Neural crest cell (in vitro differentiated cells): ENCODE results near the gene EVI5. TPM values are rescaled to one million over a fixed set of nuclear protein-coding genes. Genes with fewer than 3 reads are reported as not detected.

Source experiments
- DNase-seq: peaks from one replicate; pipeline ENCODE4 v3.0.0; 2021; ENCODE audit warnings: low read depth, mixed read lengths, low spot score
- H3K27ac Mint-ChIP-seq: one replicate; pipeline ENCODE4 v1.8.0; 2021; ENCODE audit warnings: mild to moderate bottlenecking, mixed read lengths; ENCODE audit not compliant: unreplicated experiment
- H3K27me3 Mint-ChIP-seq: 2 replicates; pipeline ENCODE4 v1.8.0; 2021; ENCODE audit warnings: low read depth, mild to moderate bottlenecking, mixed read lengths
- H3K36me3 Mint-ChIP-seq: 2 replicates; pipeline ENCODE4 v1.8.0; 2021; ENCODE audit warnings: low read depth, mild to moderate bottlenecking, mixed read lengths
- H3K4me1 Mint-ChIP-seq: 2 replicates; pipeline ENCODE4 v1.8.0; 2021; ENCODE audit warnings: mixed read lengths
- H3K4me3 Mint-ChIP-seq: one replicate; pipeline ENCODE4 v1.8.0; 2021; ENCODE audit warnings: mild to moderate bottlenecking, mixed read lengths
- H3K9me3 Mint-ChIP-seq: 2 replicates; pipeline ENCODE4 v1.8.0; 2021; ENCODE audit warnings: mixed read lengths
- total RNA-seq: library from RNA; stranded (reverse); gene quantifications from 2 replicates; pipeline ENCODE4 v1.2.1, GENCODE V29; 2021
- TF ChIP-seq, protein P1 (sequence below): fragments of 200-600 bp; sonication (generic); conservative IDR thresholded peaks from 2 replicates; pipeline ENCODE4 v1.5.0; 2021; ENCODE audit warnings: antibody characterized with exemption, mild to moderate bottlenecking

The EVI5 gene
- total RNA-seq, 1 donor from 2014 or later = 24.7 TPM

DNA sequence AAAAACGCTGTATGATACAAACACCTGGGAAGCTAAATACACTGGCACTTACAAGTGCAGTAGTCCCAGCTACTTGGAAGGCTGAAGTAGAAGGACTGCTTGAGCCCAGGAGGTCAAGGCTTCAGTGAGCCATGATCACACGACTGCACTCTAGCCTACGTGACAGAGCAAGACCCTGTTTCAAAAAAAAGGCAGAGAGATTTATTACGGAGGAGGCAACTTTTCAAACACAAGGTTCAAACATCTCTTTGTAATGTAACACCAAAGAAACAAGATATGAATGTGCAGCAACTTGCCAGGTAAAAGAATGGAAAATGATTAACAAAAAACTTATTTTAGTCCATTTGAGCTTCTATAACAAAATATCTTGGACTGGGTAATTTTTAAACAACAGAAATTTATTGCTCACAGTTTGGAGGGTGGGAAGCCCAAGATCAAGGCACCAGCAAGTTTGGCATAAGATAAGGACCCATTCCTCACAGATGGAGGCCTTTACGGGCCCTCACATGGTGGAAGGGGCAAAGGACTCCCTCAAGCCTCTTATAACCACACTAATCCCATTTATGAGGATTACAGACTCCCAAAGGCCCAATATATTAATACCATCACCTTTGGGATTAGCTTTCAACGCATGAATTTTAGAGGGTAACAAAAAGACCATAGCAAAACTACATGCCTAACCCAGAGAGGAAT is 73.3 kb downstream of the EVI5 start:
- Mint-ChIP-seq H3K4me3 (no peak overlapping the region), H3K27me3 (no peaks in the 10 kb centered on the region), H3K9me3 (no peaks in the 10 kb centered on the region), H3K27ac (peak overlapping the region; percentile 1), H3K4me1 (peaks cover 18% of the 10 kb centered on the region), H3K36me3 (peaks cover 3% of the 10 kb centered on the region)
- no peak for DNase-seq
- TF ChIP-seq, protein P1, sequence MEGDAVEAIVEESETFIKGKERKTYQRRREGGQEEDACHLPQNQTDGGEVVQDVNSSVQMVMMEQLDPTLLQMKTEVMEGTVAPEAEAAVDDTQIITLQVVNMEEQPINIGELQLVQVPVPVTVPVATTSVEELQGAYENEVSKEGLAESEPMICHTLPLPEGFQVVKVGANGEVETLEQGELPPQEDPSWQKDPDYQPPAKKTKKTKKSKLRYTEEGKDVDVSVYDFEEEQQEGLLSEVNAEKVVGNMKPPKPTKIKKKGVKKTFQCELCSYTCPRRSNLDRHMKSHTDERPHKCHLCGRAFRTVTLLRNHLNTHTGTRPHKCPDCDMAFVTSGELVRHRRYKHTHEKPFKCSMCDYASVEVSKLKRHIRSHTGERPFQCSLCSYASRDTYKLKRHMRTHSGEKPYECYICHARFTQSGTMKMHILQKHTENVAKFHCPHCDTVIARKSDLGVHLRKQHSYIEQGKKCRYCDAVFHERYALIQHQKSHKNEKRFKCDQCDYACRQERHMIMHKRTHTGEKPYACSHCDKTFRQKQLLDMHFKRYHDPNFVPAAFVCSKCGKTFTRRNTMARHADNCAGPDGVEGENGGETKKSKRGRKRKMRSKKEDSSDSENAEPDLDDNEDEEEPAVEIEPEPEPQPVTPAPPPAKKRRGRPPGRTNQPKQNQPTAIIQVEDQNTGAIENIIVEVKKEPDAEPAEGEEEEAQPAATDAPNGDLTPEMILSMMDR = no peak

DNA sequence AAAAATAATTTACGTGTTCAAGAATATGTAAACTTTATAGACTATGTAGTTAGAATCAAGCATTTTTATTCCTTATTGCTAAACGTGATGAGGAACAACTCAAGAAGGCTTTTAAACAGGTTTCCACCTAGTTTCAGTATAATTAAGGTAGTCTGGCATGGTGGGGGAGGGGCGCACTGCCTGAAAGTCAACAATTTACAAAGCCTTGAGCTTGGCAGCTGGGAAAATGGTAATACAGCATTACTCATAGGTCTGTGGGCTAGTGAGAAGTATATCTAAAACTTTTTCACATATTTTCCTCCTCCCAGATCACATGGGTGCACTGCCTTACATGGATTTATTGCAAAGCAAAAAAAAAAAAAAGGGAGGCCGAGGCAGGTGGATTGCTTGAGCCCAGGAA is 75.2 kb downstream of the EVI5 start:
- Mint-ChIP-seq H3K27me3 (no peaks in the 10 kb centered on the region), H3K27ac (no peak overlapping the region), H3K4me3 (no peak overlapping the region), H3K36me3 (no peaks in the 10 kb centered on the region), H3K9me3 (no peaks in the 10 kb centered on the region), H3K4me1 (peaks cover 22% of the 10 kb centered on the region)
- no peak for DNase-seq
- TF ChIP-seq, protein P1 = no peak

DNA sequence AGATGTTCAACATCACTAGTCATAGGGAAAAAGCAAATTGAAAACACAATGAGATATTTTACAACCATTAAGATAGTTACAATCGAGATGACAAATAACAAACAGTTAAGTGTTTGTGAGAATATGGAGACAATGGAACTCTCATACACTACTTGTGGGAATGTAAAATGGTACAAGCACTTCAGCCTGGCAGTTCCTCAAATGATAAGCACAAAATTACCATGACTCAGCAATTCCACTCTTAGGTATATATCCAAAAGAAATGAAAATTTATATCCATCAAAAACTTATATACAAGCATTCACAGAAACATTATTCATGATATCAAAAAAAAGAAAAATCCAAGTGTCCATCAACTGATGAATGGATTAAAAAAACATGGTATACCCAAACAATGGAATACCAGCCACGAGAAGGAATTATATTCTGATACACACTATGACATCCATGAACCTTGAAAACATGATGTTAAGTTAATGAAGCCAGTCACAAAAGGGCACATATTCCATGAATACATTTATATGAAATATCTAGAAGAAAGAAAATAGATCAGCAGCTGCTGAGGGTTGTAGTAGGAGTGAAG is 76.4 kb downstream of the EVI5 start:
- TF ChIP-seq, protein P1 = no peak
- Mint-ChIP-seq H3K27ac (no peak overlapping the region), H3K9me3 (no peaks in the 10 kb centered on the region), H3K36me3 (no peaks in the 10 kb centered on the region), H3K27me3 (no peaks in the 10 kb centered on the region), H3K4me3 (no peak overlapping the region), H3K4me1 (peaks cover 22% of the 10 kb centered on the region)
- no peak for DNase-seq

DNA sequence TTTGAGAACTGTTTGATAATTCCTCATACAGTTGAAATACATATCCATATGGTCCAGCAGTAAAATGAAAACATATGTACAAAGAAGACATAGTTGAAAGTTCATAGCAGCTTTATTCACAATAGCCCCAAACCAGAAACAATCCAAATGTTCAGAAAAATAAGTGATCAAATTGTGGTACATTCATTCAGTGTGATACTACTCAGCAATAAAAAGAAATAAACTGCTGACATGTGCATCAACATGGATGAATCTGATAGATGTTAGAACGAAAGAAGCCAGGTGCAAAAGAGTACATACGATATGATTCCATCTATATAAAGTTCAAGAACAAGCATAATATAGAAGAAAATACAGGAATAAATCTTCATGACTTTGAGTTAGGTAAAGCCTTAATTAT is 77.2 kb downstream of the EVI5 start:
- Mint-ChIP-seq H3K9me3 (no peaks in the 10 kb centered on the region), H3K27ac (no peak overlapping the region), H3K4me3 (no peak overlapping the region), H3K4me1 (peaks cover 22% of the 10 kb centered on the region), H3K27me3 (no peaks in the 10 kb centered on the region), H3K36me3 (no peaks in the 10 kb centered on the region)
- TF ChIP-seq, protein P1 = no peak
- DNase-seq = no peak

DNA sequence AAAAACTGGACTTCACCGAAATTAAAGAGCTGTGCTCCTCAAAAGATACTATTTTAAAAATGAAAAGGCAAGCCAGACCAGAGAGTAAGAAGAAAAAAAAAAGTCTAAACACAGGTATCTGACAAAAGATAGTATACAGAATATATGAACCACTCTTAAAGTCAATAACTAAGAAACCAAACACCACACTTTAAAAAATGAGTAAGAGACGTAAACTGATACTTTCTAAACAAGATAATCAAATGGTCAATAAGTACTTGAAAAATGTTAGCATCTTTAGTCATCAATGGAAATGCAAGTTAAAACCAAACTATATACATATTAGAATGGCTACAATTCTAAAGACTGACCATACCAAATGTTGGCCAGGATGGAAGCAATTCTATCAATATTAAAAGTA is 77.6 kb downstream of the EVI5 start:
- H3K27ac Mint-ChIP-seq = no peak overlapping the region
- H3K9me3 Mint-ChIP-seq = no peaks in the 10 kb centered on the region
- no peak overlapping the region for H3K4me3 Mint-ChIP-seq
- H3K27me3 Mint-ChIP-seq = no peaks in the 10 kb centered on the region
- H3K4me1 Mint-ChIP-seq = peaks cover 22% of the 10 kb centered on the region
- H3K36me3 Mint-ChIP-seq = no peaks in the 10 kb centered on the region
- no peak for DNase-seq
- TF ChIP-seq, protein P1 = no peak
